Mononuclear cell (primary cell): ENCODE results near the gene TLK2. TPM values are rescaled to one million over a fixed set of nuclear protein-coding genes. Genes with fewer than 3 reads are reported as not detected.

Experiments
- H3K27me3 ChIP-seq: 2 replicates; pipeline ENCODE4 v1.6.0; 2011; ENCODE audit warnings: low read length, control low read depth; ENCODE audit not compliant: insufficient read depth
- H3K4me1 ChIP-seq: 2 replicates; pipeline ENCODE4 v1.5.1; 2011; ENCODE audit warnings: mild to moderate bottlenecking, low read length, control low read depth; ENCODE audit not compliant: insufficient read depth
- H3K4me3 ChIP-seq: 2 replicates; pipeline ENCODE4 v1.5.1; 2011; ENCODE audit warnings: mild to moderate bottlenecking, low read length, moderate library complexity
- H3K9me3 ChIP-seq: 2 replicates; pipeline ENCODE4 v1.5.1; 2011; ENCODE audit warnings: low read depth, mild to moderate bottlenecking, control low read depth, low read length
- total RNA-seq: library from RNA; depleted of rRNA; stranded (reverse); fragments of >200 nt; gene quantifications from one replicate; pipeline ENCODE4 v1.2.3, GENCODE V29; 2012

TLK2 gene
- total RNA-seq, 1 donor = 69.5 TPM

DNA sequence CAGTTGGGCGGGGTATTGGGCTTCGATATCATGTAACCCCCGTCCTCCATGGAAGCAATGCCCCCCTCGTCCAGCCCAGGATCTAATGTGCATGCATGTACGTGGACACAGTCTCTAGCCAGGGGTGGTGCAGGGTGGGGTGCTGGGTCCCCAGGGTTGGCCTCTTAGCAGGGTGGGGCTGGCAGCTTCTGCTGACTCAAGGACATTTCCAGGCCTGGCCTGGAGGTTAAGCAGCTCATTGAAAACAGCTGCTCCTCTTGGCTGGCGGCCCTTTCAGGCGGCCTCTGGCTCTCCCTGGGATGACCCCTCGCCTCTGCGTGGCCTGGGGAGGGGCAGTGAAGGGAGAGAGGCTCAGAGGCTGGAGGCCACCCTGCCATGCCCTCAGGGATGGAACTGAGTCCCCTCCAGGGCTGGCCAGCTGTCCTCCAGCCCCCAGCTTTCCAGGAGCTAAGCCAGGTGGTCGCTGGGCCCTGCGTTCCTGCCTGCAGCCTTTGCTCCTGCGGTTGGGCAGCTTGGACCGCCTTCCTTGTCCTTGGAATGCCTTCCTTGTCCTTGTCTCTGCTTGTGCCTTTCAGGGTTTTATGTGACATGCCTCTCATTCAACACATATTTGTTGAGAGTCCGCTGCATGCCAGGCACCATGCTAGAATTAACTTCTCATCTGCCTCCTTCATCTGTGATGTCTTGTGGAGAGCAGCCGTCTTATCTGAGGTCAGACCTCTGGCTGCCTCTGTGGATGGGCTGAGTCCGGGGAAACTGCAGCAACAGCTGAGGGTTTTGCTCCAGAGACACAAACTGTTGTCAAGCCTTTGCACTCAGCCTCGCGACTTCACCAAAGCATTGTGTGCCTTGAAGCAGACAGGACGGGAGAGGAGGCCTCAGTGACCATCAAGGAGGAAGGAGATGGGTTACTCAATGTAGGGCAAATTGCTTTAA, 175.5 kb downstream of the TLK2 start:
- no peaks in the 10 kb centered on the region for H3K9me3 ChIP-seq
- H3K4me3 ChIP-seq = no peak overlapping the region
- no peaks in the 10 kb centered on the region for H3K27me3 ChIP-seq
- H3K4me1 ChIP-seq = peaks cover 25% of the 10 kb centered on the region

DNA sequence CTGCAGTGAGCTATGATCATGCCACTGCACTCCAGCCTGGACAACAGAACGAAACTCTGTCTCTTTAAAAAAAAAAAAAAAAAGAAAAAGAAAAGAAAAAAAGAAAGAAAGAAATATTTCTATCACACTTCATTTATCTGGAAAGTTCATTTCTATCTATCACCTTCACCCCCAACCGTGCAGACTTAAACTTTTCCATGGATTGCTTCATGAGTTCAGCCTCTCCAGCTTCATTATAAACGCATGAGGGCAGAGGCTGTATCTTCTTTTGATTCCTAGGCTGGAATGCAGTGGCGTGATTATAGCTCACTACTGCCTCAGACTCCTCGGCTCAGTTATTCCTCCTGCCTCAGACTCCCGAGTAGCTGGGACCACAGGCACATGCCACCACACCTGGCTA, 177.0 kb downstream of the TLK2 start:
- H3K9me3 ChIP-seq = no peaks in the 10 kb centered on the region
- no peaks in the 10 kb centered on the region for H3K27me3 ChIP-seq
- peaks cover 25% of the 10 kb centered on the region for H3K4me1 ChIP-seq
- no peak overlapping the region for H3K4me3 ChIP-seq

DNA sequence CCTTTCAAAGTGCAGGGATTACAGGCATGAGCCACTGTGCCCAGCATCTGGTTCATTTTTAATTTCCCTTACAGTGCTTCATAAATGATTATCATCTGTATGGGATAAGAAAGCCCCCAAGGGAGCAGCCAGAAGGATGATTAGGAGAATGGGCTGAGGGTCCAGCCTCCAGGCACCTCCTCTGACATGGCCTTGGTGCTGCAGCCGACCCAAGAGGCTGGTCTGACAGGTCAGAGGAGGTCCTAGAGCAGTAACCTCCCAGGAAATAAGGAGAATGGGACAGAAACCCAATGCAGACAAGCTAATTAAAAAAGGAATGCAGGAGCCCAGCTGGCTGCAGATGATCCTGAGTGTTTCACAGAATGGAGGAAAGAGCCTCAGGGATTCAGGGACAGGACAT, 177.8 kb downstream of the TLK2 start:
- Histone ChIP-seq H3K27me3 (no peaks in the 10 kb centered on the region), H3K9me3 (no peaks in the 10 kb centered on the region), H3K4me3 (no peak overlapping the region), H3K4me1 (peaks cover 25% of the 10 kb centered on the region)

DNA sequence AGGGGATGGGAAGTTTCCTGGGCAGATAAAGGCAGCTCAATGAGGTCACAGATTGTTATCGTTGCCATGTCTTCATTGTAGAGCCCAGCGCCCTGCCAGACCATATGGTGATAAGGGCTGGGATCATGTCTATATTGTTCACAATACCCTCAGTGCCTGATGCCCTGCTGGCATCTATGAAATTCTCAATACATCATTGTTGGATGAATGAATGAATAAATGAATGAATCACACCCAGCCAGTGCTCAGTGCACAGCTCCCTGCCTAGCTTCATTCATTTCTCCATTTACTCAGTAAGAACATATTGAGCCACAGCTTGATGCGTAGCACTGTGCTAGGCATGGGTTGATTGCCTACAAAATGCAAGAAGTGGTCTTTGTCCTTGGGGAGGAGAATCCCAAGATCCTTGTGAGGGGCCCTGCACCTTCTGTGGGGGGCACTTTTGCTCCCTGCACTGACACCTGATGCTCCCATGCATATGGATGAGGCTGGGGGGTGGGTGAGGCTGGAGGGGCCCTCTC, 178.6 kb downstream of the TLK2 start:
- Histone ChIP-seq H3K9me3 (no peaks in the 10 kb centered on the region), H3K27me3 (no peaks in the 10 kb centered on the region), H3K4me3 (no peak overlapping the region), H3K4me1 (peaks cover 23% of the 10 kb centered on the region)

DNA sequence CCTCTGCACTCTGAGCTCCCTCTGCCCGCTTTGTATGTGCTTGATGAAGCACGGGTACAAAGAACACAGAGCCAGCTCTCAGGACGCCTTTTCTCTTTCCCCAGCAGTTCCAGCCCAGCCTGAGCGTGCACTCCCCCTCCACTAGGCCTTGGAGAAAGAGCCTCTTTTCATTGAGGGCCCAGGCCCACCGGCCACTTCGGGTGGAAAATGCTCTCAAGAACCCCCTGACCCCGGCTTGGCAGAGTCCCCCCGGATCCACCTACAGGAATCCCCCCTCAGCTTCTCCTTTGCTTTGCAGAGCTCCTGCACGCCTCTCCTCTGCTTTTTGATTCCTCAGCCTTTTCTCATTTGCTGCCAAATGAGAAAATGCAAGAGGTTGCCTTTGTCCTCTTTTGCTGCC, 179.1 kb downstream of the TLK2 start:
- peaks cover 19% of the 10 kb centered on the region for H3K4me1 ChIP-seq
- no peak overlapping the region for H3K4me3 ChIP-seq
- H3K27me3 ChIP-seq = no peaks in the 10 kb centered on the region
- no peaks in the 10 kb centered on the region for H3K9me3 ChIP-seq

DNA sequence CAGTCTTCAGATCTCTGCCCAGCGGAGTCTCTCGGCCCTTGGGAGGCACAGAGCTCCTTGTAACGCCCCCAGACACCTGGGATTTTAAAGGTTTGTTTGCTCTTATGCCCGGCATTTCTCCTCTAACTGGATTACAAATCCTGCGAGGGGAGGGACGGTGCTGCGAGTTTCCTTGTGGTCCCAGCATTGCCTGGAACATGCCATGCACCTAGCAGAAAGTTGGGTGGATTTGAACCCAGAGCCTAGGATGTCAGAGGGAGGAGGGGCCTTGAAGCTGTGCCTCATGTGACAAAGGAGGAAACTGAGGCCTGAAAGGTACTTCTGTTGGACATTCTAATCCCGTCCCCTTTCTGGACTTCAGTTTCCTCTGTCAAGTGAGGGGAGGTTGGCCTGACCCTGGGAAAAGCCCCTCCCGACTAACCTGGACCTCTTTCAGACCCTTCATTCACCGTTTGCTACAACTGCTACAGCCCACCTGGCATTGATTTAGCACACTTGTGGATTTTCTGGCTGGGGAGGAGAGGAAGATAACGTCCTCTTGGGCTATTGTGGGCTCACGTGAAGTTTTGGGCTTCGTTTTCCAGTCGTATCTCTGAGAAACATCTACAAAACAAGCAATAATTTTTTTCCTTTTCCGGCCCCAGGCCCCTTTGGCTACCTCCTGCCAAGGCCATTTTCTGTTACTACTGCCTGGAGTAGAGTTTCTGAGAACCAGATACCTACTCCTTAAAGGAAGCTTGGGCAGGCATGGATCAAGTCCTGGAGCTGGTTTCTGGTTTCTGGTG, 179.7 kb downstream of the TLK2 start:
- peaks cover 14% of the 10 kb centered on the region for H3K4me1 ChIP-seq
- H3K27me3 ChIP-seq = no peaks in the 10 kb centered on the region
- no peak overlapping the region for H3K4me3 ChIP-seq
- H3K9me3 ChIP-seq = no peaks in the 10 kb centered on the region

DNA sequence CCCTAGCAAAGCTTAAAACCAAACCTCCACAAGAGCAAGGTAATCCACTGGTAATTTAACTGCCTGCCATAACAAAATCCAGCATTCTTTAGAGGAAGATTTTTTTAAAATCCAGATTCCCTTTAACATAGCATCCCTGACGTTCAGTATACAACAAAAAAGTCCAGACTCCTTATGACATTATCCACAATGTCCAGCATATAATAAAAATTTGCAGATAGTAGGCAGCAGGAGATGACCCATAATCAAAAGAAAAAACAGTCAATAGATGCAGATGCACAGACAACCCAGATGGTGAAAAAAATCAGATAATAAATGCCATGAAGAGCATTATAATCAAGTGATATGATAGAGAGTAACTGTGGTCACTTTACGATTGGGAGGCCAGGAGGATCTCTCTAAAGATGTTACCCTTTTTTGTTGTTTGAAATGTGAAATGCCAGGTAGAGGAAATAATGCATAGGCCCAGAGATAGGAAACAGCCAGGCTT, 182.0 kb downstream of the TLK2 start:
- H3K27me3 ChIP-seq = no peaks in the 10 kb centered on the region
- no peaks in the 10 kb centered on the region for H3K9me3 ChIP-seq
- no peaks in the 10 kb centered on the region for H3K4me1 ChIP-seq
- H3K4me3 ChIP-seq = no peak overlapping the region

DNA sequence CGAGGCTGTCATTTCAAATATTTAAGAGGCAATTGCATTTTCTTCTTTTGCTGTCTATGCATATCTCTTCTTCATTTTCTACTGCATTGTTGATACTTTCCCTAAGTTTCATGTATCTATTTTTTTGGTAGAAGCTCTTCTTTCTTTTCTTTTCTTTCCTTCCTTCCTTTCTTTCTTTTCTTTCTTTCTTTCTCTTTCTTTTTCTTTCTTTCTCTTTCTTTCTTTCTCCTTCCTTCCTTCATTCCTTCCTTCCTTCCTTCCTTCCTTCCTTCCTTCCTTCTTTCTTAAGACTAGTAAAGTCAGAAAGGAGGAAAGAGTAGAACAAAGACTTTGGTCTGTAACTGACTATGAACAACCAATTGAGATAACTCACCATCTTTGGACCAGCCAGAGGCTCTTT, 182.7 kb downstream of the TLK2 start:
- Histone ChIP-seq H3K9me3 (no peaks in the 10 kb centered on the region), H3K4me1 (no peaks in the 10 kb centered on the region), H3K27me3 (no peaks in the 10 kb centered on the region), H3K4me3 (no peak overlapping the region)

DNA sequence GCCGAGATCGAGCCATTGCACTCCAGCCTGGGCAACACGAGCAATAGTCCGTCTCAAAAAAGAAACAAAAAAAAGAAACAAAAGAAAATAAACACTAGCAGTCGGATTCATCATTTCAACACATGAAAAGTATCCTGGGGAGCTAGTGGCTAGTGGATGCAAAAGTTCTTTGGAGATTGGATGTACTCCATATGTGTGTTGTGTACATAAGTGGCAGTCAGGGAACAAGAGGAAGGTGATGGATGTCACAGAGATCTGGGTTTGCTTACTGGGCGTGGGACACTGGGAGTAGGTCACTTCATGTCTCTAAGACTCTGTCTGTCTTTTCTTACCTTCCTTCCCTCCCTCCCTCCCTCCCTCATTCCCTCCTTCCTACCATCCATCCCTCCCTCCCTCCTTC, 184.2 kb downstream of the TLK2 start:
- no peaks in the 10 kb centered on the region for H3K4me1 ChIP-seq
- no peak overlapping the region for H3K4me3 ChIP-seq
- no peaks in the 10 kb centered on the region for H3K27me3 ChIP-seq
- H3K9me3 ChIP-seq = no peaks in the 10 kb centered on the region

Other genes starting within 250 kb of the TLK2 start
- not detected for gene EFCAB3, start 98.3 kb upstream of the TLK2 start, total RNA-seq
- 3.6 TPM for gene METTL2A, start 54.9 kb upstream of the TLK2 start, total RNA-seq
- 1.7 TPM for gene MRC2, start 148.8 kb downstream of the TLK2 start, total RNA-seq